CD4-positive, alpha-beta T cell treated with Interleukin-6 for 4 hours (primary cell): Measurements from ENCODE around the gene ZNF235.
"Not testable (repeated sequence)": the region's sequence is repeated elsewhere in the genome, so short reads cannot be mapped to it uniquely, and the experiment has no call there.

Experiments used
- DNase-seq: peaks from one replicate; pipeline ENCODE4 v3.0.0-alpha.2; 2020; ENCODE audit warnings: mixed read lengths

Gene ZNF235

DNA sequence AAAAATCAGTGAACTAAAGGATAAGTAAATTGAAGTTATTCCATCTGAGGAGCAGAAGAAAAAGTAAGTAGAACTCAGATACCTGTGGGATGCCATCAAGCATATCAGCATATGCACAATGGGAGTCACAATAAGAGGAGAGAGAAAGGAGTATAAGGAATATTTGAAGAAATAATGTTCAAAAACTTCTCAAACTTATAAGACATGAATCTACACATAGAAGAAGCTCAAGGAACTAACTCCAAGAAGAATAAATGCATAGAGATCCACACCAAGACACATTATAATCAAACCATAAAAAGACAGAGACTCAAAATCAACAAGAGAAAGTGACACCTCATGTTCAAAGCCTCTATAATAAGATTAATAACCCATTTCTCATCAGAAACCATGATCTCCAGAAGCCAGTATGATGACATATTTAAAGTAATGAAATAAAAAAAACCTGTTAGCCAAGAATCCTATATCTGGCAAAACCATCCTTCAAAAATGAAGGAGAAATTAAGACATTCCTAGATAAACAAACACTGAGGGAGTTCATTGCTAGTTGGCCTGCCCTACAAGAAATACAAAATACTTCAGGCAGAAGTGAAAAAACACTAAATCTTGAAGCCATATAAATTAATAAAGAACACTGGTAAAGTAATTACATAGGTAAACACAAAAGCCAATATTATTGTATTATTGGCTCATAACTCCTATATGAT, 49.0 kb downstream of the ZNF235 start:
- DNase-seq: no peak

DNA sequence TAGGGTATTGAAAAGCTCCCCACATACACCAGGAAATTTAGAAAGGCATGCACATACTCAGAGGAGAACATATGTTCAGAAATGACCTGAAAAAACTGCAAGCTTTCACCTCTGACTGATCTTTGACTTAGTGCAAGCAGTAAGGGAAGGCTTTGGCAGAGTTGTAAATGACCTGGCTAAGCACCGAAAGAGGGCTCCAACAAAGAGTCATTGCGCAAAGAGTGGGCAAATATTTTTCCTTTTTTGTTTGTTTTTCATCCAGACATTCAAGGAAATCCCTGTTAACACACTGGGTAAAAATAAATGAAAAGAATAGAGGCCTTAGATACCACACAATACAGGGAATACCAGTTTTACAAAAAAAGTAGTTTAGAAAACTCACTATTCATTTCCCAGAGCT, 50.3 kb downstream of the ZNF235 start:
- DNase-seq: no peak

DNA sequence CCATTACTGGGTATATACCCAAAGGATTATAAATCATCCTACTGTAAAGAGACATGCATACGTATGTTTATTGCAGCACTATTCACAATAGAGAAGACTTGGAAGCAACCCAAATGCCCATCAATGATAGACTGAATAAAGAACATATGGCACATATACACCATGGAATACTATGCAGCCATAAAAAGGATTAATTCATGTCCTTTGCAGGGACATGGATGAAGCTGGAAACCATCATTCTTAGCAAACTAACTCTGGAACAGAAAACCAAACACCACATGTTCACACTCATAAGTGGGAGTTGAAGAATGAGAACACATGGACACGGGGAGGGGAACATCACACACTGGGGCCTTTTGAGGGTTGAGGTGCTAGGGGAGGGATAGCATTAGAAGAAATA, 51.4 kb downstream of the ZNF235 start:
- not testable (repeated sequence) for DNase-seq

DNA sequence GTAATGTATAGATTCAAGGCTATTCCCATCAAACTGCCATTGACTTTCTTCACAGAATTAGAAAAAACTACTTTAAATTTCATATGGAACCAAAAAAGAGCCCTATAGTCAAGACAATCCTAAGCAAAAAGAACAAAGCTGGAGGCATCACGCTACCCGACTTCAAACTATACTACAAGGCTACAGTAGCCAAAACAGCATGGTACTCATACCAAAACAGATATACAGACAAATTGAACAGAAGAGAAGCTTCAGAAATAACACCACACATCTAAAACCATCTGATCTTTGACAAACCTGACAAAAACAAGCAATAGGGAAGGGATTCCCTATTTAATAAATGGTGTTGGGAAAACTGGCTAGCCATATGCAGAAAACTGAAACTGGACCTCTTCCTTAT, 52.5 kb downstream of the ZNF235 start:
- DNase-seq: not testable (repeated sequence)

DNA sequence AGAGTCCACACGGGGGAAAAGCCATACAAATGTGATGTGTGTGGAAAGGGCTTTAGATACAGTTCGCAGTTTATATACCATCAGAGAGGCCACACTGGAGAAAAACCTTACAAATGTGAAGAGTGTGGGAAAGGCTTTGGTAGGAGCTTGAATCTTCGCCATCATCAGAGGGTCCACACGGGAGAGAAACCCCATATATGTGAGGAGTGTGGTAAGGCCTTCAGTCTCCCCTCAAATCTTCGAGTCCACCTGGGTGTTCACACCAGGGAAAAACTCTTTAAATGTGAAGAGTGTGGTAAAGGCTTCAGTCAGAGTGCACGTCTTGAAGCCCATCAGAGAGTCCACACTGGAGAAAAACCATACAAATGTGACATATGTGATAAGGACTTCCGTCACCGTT, 68.4 kb downstream of the ZNF235 start:
- DNase-seq: no peak
